ENCODE data around the gene RFWD3.

Gene RFWD3

DNA sequence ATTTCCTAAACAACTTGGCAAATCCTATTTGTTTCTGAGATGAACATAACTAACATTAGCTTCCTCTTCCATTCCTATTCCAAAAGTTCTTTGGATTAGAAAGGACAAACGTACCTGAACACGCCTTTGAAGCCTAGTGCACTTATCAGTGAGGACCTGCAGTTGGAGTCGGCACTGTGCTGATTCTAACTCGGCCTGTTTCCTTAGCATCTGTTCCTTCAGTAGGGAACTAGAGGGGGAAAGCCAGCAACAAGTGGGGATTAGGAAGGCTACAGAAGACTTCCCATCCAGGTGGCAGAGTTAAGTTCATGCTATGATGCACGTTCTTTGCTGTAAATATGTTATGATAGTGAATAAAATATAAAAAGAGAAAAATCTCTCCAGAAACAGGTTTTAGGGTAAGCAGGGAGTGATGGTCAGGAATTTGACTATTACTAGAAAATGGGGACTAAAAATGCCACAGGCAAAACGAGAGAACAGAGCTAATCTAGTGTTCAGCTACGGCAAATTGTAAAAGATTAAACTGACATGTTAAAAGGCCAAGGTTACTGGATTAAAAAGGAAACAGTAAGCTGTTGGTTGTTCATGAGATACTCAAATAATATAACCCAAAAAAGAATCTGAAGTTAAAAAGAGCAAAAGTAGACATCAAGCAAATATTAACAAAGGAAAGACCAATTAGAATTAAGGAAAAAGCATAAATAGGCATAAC is 28.8 kb downstream of the RFWD3 start:
- no peaks in the 10 kb centered on the region for H3K4me1 ChIP-seq (ENCODE audit: control insufficient read depth, insufficient read depth, low read length)
- no peaks in the 10 kb centered on the region for H3K9me3 ChIP-seq (ENCODE audit: control insufficient read depth, insufficient read depth, low read depth, low read length)
- no peak overlapping the region for H3K27ac ChIP-seq (ENCODE audit: low read depth, low read length)
- peaks cover 95% of the 10 kb centered on the region for H3K36me3 ChIP-seq (ENCODE audit: control insufficient read depth, insufficient read depth, low read length)
- H3K9ac ChIP-seq (ENCODE audit: low read length), result no peak overlapping the region
- no peak overlapping the region for H3K4me3 ChIP-seq (ENCODE audit: low read depth, low read length)
- H3K27me3 ChIP-seq (ENCODE audit: control insufficient read depth, insufficient read depth, low read length), result no peaks in the 10 kb centered on the region

- no peak overlapping the region for H3K9ac ChIP-seq (ENCODE audit: low read length)
- no peaks in the 10 kb centered on the region for H3K27me3 ChIP-seq (ENCODE audit: control insufficient read depth, insufficient read depth, low read length)
- H3K4me3 ChIP-seq (ENCODE audit: low read depth, low read length), result no peak overlapping the region
- no peaks in the 10 kb centered on the region for H3K9me3 ChIP-seq (ENCODE audit: control insufficient read depth, insufficient read depth, low read depth, low read length)
- H3K27ac ChIP-seq (ENCODE audit: low read depth, low read length), result no peak overlapping the region
- H3K36me3 ChIP-seq (ENCODE audit: control insufficient read depth, insufficient read depth, low read length), result peaks cover 98% of the 10 kb centered on the region
- no peaks in the 10 kb centered on the region for H3K4me1 ChIP-seq (ENCODE audit: control insufficient read depth, insufficient read depth, low read length)
Measured at GRCh38 chr16:74635303-74635702, 31.4 kb downstream of the RFWD3 start.

DNA sequence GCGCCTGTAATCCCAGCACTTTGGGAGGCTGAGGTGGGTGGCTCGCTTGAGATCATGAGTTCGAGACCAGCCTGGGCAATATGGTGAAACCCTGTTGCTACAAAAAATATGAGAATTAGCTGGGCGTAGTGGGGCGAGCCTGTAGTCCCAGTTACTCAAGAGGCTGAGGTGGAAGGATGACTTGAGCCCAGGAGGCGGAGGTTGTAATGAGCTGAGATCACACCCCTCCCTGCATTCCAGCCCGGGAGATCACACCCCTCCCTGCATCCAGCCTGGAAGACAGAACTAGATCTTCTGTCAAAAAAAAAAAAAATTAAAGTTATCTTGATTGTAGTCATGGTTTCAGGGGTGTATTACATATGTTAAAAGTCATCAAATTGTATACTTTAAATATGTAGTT is 33.0 kb downstream of the RFWD3 start:
- Histone ChIP-seq H3K27ac (ENCODE audit: low read depth, low read length) (no peak overlapping the region), H3K36me3 (ENCODE audit: control insufficient read depth, insufficient read depth, low read length) (peaks cover 98% of the 10 kb centered on the region), H3K27me3 (ENCODE audit: control insufficient read depth, insufficient read depth, low read length) (no peaks in the 10 kb centered on the region), H3K9me3 (ENCODE audit: control insufficient read depth, insufficient read depth, low read depth, low read length) (no peaks in the 10 kb centered on the region), H3K4me3 (ENCODE audit: low read depth, low read length) (no peak overlapping the region), H3K9ac (ENCODE audit: low read length) (no peak overlapping the region), H3K4me1 (ENCODE audit: control insufficient read depth, insufficient read depth, low read length) (no peaks in the 10 kb centered on the region)

DNA sequence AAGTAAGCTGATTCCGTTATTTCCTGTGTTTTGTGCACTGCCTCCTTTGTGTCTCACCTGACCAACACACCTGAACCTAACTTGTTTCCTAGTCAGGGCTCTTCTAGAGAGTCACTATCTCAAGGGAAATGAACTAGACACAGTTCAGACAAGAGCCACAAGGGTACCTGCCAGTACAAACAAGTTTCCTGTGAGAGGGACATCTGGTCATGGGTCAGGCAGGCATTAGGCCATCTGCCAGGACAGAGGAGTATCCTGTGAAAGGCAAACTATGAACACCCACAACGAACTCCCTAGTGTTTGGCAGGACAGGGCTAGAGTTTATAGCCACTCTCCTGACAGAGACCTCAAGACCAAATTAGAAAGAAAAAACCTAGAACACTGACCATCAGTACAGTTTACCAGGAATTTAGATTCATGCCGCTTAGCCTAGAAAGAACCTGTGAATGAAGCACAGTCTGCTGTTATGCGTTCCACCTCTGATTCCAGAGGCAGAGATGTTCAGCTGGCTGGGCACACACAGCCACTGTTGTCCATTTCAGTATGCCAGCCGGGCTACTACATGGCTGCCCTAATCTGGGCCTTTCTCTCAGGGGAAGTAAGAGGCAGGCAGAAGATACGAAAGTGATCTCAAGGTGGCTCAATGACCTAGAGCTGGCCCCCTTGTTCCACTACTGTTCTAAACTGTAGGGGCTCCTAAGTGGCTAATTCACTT is 39.0 kb downstream of the RFWD3 start:
- Histone ChIP-seq H3K4me3 (ENCODE audit: low read depth, low read length) (no peak overlapping the region), H3K4me1 (ENCODE audit: control insufficient read depth, insufficient read depth, low read length) (peaks cover 3% of the 10 kb centered on the region; the same call in 1 of the 2 replicates), H3K27ac (ENCODE audit: low read depth, low read length) (no peak overlapping the region), H3K9me3 (ENCODE audit: control insufficient read depth, insufficient read depth, low read depth, low read length) (no peaks in the 10 kb centered on the region), H3K9ac (ENCODE audit: low read length) (no peak overlapping the region), H3K27me3 (ENCODE audit: control insufficient read depth, insufficient read depth, low read length) (no peaks in the 10 kb centered on the region), H3K36me3 (ENCODE audit: control insufficient read depth, insufficient read depth, low read length) (peaks cover 99% of the 10 kb centered on the region)

DNA sequence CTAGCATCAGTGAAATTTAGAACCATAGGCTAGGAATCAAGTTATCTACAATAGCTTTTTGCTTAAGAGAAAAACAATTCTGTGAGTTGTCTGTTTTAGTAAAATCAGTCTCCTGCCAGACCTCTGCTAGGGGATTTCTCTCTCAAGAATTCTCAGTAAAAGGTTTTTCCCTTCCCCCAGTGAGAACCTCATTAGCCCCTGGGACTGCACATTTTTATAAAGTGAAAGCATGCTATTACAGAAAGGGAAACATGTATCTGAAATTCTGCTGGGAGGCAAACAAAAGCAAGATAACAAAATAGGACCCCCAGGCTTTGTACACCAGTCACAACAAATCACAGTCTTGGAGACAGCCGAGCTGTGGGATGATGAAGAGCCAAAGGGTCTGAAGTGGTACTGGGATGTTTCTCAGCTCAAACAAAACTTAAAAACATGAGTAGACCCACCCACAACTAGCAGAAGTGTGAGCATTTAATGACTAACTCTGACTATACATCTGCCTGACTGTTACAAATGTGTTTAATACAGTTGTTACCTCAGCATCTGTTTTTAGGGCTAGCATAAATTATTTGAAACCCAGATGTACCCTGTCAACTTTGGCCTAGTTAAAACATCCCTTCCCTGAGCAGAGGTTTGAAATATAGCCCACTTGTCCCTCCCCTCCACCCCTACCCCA is 39.8 kb downstream of the RFWD3 start:
- no peak overlapping the region for H3K27ac ChIP-seq (ENCODE audit: low read depth, low read length)
- peaks cover 99% of the 10 kb centered on the region for H3K36me3 ChIP-seq (ENCODE audit: control insufficient read depth, insufficient read depth, low read length)
- no peaks in the 10 kb centered on the region for H3K27me3 ChIP-seq (ENCODE audit: control insufficient read depth, insufficient read depth, low read length)
- H3K9me3 ChIP-seq (ENCODE audit: control insufficient read depth, insufficient read depth, low read depth, low read length), result no peaks in the 10 kb centered on the region
- no peak overlapping the region for H3K9ac ChIP-seq (ENCODE audit: low read length)
- peaks cover 5% of the 10 kb centered on the region; the same call in 1 of the 2 replicates for H3K4me1 ChIP-seq (ENCODE audit: control insufficient read depth, insufficient read depth, low read length)
- no peak overlapping the region for H3K4me3 ChIP-seq (ENCODE audit: low read depth, low read length)

GRCh38 chr16:74625500-74626350 is 41.0 kb downstream of the RFWD3 start:
- no peak overlapping the region for H3K4me3 ChIP-seq (ENCODE audit: low read depth, low read length)
- H3K36me3 ChIP-seq (ENCODE audit: control insufficient read depth, insufficient read depth, low read length), result peaks cover 96% of the 10 kb centered on the region
- no peak overlapping the region for H3K27ac ChIP-seq (ENCODE audit: low read depth, low read length)
- no peak overlapping the region for H3K9ac ChIP-seq (ENCODE audit: low read length)
- no peaks in the 10 kb centered on the region for H3K9me3 ChIP-seq (ENCODE audit: control insufficient read depth, insufficient read depth, low read depth, low read length)
- H3K27me3 ChIP-seq (ENCODE audit: control insufficient read depth, insufficient read depth, low read length), result no peaks in the 10 kb centered on the region
- H3K4me1 ChIP-seq (ENCODE audit: control insufficient read depth, insufficient read depth, low read length), result peaks cover 6% of the 10 kb centered on the region; the same call in 1 of the 2 replicates

- Histone ChIP-seq H3K27ac (ENCODE audit: low read depth, low read length) (no peak overlapping the region), H3K36me3 (ENCODE audit: control insufficient read depth, insufficient read depth, low read length) (peaks cover 81% of the 10 kb centered on the region)
Measured at GRCh38 chr16:74623839-74624235, 42.8 kb downstream of the RFWD3 start.

GRCh38 chr16:74623214-74623838 is 43.4 kb downstream of the RFWD3 start:
- Histone ChIP-seq H3K36me3 (ENCODE audit: control insufficient read depth, insufficient read depth, low read length) (peaks cover 75% of the 10 kb centered on the region), H3K4me3 (ENCODE audit: low read depth, low read length) (no peak overlapping the region)

More at GRCh38 chr16:74623839-74624235, 42.8 kb downstream of the RFWD3 start:
- Histone ChIP-seq H3K9me3 (ENCODE audit: control insufficient read depth, insufficient read depth, low read depth, low read length) (no peaks in the 10 kb centered on the region), H3K27me3 (ENCODE audit: control insufficient read depth, insufficient read depth, low read length) (no peaks in the 10 kb centered on the region), H3K4me1 (ENCODE audit: control insufficient read depth, insufficient read depth, low read length) (peaks cover 6% of the 10 kb centered on the region; the same call in 1 of the 2 replicates), H3K9ac (ENCODE audit: low read length) (no peak overlapping the region), H3K4me3 (ENCODE audit: low read depth, low read length) (no peak overlapping the region)

DNA sequence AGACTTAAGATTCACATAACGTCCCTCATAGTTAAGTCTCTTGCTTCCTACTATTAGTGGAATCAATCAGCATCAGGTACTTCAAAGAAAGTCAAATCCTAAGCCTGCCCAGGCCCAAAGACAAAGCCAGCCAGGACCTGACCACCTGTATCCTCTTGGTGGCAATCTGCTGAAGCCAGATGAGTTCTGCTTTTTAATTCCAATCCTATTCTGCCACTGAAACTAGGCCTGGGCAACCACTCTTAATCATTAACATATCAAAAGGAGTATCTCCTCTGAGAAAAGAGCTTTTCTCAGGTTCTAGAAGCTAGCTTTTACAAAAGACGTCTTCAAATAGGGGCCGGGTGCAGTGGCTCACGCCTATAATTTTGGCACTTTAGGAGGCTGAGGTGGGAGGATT is 44.7 kb downstream of the RFWD3 start:
- Histone ChIP-seq H3K4me3 (ENCODE audit: low read depth, low read length) (no peak overlapping the region), H3K9me3 (ENCODE audit: control insufficient read depth, insufficient read depth, low read depth, low read length) (no peaks in the 10 kb centered on the region), H3K27me3 (ENCODE audit: control insufficient read depth, insufficient read depth, low read length) (no peaks in the 10 kb centered on the region), H3K9ac (ENCODE audit: low read length) (no peak overlapping the region), H3K36me3 (ENCODE audit: control insufficient read depth, insufficient read depth, low read length) (peaks cover 62% of the 10 kb centered on the region), H3K4me1 (ENCODE audit: control insufficient read depth, insufficient read depth, low read length) (peaks cover 6% of the 10 kb centered on the region; the same call in 1 of the 2 replicates), H3K27ac (ENCODE audit: low read depth, low read length) (no peak overlapping the region)

More at GRCh38 chr16:74623214-74623838, 43.4 kb downstream of the RFWD3 start:
- no peak overlapping the region for H3K9ac ChIP-seq (ENCODE audit: low read length)
- no peaks in the 10 kb centered on the region for H3K27me3 ChIP-seq (ENCODE audit: control insufficient read depth, insufficient read depth, low read length)
- peaks cover 6% of the 10 kb centered on the region; the same call in 1 of the 2 replicates for H3K4me1 ChIP-seq (ENCODE audit: control insufficient read depth, insufficient read depth, low read length)
- H3K27ac ChIP-seq (ENCODE audit: low read depth, low read length), result no peak overlapping the region
- H3K9me3 ChIP-seq (ENCODE audit: control insufficient read depth, insufficient read depth, low read depth, low read length), result no peaks in the 10 kb centered on the region

- H3K9ac ChIP-seq (ENCODE audit: low read length), result no peak overlapping the region
- H3K9me3 ChIP-seq (ENCODE audit: control insufficient read depth, insufficient read depth, low read depth, low read length), result no peaks in the 10 kb centered on the region
- peaks cover 18% of the 10 kb centered on the region for H3K36me3 ChIP-seq (ENCODE audit: control insufficient read depth, insufficient read depth, low read length)
- H3K4me3 ChIP-seq (ENCODE audit: low read depth, low read length), result no peak overlapping the region
- H3K27me3 ChIP-seq (ENCODE audit: control insufficient read depth, insufficient read depth, low read length), result no peaks in the 10 kb centered on the region
- H3K27ac ChIP-seq (ENCODE audit: low read depth, low read length), result no peak overlapping the region
- H3K4me1 ChIP-seq (ENCODE audit: control insufficient read depth, insufficient read depth, low read length), result 0 out of 2 replicates have a peak, but pooled peaks cover 3% of the 10 kb centered on the region
Measured at GRCh38 chr16:74617206-74617788, 49.4 kb downstream of the RFWD3 start.

All from HUES6 (cell line).